NCI-H82 treated with DMSO at 0.1 percent for 48 hours (cell line): ENCODE measurements around the gene PTPRU.
"Not testable (repeated sequence)": the region's sequence is repeated elsewhere in the genome, so short reads cannot be mapped to it uniquely, and the experiment has no call there.

ENCODE experiments used
- DNase-seq: peaks from one replicate; lab custom pipeline; 2025; ENCODE audit not compliant: unreplicated experiment; lab: John Stamatoyannopoulos, UW

Gene PTPRU

GRCh38 chr1:29221296-29221695 is 15.0 kb upstream of the PTPRU start:
- DNase-seq, result no peak

DNA sequence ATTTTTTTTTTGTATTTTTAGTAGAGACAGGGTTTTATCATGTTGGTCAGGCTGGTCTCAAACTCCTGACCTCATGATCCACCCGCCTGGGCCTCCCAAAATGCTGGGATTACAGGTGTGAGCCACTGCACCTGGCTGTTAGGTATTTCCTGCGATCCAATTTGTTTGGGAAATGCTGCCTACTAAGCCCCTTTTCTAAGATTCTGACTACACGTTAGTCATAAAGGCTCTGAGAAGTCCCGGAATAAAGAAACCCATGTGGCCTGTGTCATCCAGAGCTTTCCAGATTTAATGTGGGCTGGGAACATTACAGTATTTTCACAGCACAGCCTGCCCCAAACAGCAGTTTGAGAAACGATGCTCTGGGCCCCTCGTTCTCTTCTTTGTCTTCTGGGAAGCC is 14.1 kb upstream of the PTPRU start:
- not testable (repeated sequence) for DNase-seq

DNA sequence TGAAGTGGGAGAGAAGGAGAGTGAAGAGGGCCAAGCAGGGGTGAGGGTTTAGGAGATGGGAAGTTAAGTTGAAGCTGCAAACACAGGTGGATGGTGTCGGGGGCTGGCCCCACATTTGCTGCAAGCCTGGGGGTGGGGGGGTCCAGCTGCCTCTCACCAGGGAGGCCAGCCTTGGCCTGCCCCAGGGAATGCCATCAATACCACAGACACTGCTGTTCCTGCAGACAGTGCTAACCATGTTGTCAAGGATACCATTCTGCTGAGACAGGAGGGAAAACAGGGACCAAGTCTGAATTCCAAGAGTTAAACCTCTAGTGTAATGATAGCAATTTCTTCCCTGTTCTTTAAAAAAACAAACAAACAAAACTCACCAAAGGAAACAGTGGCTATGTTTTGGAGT is 13.6 kb upstream of the PTPRU start:
- no peak for DNase-seq

GRCh38 chr1:29223521-29223920 is 12.8 kb upstream of the PTPRU start:
- DNase-seq, result no peak

- no peak for DNase-seq
These were observed 11.9 kb upstream of the PTPRU start for GRCh38 chr1:29224356-29224837.

- no peak for DNase-seq
These were observed 11.0 kb upstream of the PTPRU start for GRCh38 chr1:29225361-29225760.

- DNase-seq, result no peak
These were observed 8.8 kb upstream of the PTPRU start for GRCh38 chr1:29227511-29227910.

DNA sequence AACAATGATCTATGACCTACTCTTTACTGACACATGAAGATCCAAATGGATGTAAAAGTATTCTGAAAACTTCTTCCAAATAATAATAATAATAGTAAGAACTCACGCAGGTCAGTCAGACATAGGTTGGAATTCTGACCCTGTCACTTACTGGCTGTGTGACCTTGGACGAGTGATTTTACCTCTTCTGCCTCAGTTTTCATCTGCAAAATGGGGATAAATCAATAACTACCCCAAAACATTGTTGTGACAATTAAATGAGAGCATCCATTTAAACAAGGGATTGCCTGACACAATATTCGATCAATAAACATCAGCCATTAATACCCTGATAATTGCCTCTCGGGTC is 6.1 kb upstream of the PTPRU start:
- DNase-seq, result no peak

DNA sequence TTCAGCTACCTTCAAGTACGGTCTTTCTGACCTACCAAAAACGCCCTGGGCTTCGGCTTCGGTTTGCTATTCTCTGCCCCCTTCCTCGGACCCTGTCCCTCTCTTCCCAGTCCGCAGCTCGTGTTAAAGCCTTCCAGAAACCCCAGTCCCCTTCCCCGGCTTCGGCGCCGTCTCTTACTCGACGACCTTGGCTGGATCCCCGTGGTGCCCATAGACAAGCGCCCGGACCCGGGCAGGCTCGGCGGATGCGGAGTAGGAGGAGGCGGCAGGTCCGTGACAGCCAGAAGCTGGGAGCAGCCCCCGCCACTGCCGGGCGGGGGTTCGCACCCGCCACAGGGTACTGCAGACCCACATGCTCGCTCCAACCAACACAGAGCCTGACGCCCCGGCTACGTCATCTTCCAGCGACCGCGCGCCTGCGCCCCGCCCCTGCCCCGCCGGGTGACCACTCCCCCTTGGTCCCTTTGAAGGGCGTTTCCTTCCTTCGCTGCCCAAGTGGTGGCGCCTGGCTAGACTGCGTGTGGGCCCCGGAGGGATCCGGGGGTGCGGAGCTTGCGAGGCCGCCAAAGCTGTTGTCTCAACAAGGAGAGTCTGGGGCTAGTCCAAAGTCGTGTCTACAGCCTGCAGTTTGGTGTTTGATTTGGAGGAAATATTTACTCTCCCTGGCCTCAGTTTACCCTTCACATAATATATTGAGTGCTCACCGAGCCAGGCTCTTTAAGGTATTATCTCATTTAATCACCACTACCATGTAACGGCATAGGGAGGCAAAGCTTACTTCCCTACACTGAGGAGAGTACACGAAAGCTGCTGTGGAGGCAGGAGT is 5.6 kb upstream of the PTPRU start, which contains the start of gene MECR:
Gene MECR, minus strand, starts transcription at position 382 of the 826 bp plus-strand sequence. Its CDS starts 28 bp downstream, at position 354.
- peak; percentile 79 for DNase-seq

- DNase-seq, result no peak
These were observed 3.9 kb upstream of the PTPRU start for GRCh38 chr1:29232387-29232786.

GRCh38 chr1:29233693-29234092 is 2.6 kb upstream of the PTPRU start:
- no peak for DNase-seq

GRCh38 chr1:29234471-29234870 is 1.9 kb upstream of the PTPRU start:
- DNase-seq, result no peak

GRCh38 chr1:29234881-29235280 is 1.4 kb upstream of the PTPRU start:
- not testable (repeated sequence) for DNase-seq

DNA sequence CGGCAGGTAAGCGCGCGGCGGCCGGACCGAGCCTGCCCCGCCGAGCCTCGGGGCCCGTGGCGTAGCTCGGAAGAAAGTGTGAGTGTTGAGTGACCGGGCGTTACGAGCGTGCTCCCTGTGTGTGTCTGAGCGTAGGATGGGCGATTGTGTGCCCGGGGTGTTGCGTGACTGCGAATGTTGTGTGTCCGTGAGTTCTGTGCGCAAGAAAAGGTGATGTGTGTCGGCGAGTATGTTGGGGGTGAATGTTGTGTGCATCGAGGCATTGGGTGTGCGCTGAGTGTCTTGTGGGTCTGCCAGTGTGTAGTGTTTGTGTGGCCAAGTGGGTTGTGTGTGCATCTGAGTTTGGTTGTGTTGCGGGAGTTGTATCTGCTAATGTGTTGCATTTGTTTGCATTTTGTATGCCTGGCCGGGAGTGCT is 398 bp downstream of the PTPRU start:
- DNase-seq, result no peak

GRCh38 chr1:29237129-29237821 is 953 bp downstream of the PTPRU start:
- DNase-seq, result no peak

DNA sequence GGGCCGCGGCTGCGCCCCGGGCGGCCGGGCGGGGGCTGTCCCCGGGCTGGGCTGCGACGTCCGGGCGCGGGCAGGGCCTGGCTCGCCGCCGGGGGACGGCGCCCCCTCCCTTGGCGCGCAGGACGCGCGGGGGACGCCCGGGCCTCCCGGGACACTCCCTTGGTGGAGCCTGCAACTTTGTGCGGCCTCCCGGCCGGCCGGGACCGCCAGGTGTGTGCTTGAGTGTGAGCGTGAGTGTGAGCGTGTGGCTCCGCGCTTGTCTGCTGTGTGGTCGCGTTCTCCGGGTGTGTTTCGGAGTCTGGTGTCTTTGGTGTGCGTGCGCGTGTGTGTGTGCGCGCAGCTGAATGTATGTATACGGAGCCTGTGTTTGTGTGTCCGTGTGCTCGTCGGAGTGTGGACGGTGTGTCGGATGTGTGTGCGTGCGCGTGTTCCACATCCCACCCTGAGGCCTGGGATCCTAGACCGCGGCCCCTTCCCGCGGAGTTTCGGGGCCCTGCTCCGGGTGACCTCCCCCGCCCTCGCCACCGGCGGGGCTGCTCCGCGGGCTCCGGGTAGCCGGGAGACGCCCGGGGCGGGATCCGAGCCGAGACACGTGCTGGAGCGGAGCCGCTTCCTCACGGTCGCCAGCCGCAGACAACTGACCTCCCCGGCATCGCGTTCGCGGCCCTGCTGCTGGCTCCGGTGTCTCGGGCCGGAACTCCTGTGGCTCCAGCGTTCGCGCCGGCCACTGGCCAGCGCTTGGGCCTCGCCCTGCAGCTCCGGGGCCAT is 1.7 kb downstream of the PTPRU start:
- DNase-seq, result no peak

DNA sequence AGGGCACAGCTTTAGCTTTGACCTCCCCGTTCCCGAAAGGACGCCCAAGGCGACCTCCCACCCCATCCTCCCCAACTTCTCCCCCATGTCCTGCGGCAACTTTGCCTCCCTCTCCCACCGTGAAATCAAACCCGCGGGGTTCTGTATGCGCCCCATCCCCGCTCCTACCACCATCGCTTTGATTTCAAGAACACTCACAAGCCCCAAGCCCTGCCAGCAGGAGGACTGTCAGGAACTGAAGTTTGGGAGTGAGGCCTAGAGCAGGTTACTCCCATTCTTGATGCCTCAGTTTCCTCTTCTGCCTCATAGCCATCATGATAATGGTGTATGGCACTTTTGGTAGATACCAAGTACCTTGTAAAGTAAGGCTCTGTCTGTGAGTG is 2.3 kb downstream of the PTPRU start:
- DNase-seq, result no peak

DNA sequence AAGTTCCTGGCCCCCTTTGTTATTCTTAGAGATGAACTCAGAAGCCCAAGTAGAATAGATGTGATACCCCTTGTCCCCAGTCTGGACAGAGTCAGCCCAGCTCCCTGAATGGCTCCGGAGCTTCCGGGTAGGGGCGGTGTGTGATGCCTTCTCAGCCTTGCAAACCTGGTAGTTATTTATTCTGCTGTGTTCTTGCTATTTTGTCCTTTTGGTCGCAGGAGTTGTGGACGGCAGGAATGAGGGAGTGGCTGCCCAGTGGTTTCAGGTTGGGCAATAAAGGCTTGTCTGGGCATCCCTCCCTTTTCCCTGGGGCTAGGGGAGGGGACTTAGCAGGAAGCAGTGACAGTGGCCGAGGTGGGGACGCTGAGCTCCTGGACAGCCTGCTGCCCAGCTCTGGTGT is 2.8 kb downstream of the PTPRU start:
- no peak for DNase-seq

DNA sequence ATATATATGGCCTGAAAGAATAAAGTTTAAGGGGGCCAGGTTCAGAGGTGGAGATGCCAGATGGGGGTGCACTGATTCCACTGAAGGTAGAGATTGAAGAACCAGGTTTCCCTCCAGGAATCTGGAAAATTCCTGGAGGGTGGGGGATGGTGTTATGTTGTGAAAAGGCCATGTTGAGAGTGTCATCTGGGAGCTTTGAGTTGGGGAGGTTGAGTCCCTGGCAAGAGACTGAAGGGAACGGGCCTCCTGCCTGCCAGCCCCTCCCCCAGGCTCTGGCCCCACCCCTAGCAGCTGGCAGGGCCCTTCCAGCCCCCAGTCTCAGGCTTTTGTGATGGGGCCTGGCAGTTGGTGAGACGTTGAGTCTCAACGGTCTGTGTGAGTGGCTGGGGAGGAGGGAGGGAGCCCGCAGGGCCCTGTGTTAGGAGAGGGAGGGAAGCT is 4.1 kb downstream of the PTPRU start:
- DNase-seq, result peak; percentile 64

- DNase-seq, result no peak
These were observed 4.7 kb downstream of the PTPRU start for GRCh38 chr1:29240986-29241385.

- no peak for DNase-seq
These were observed 6.9 kb downstream of the PTPRU start for GRCh38 chr1:29243023-29243870.
